GM10266 (cell line): ENCODE measurements around the gene KMT2C.

Experiments used
- DNase-seq: peaks from one replicate; pipeline ENCODE4 v3.0.0; 2012; ENCODE audit errors: extremely low spot score
- TF ChIP-seq, protein P1 (sequence below): IDR thresholded peaks from 2 replicates; pipeline ENCODE4 v1.5.1; 2012; ENCODE audit warnings: mild to moderate bottlenecking, low read depth; ENCODE audit not compliant: control insufficient read depth, insufficient read depth; ENCODE audit errors: missing control alignments

Gene KMT2C

DNA sequence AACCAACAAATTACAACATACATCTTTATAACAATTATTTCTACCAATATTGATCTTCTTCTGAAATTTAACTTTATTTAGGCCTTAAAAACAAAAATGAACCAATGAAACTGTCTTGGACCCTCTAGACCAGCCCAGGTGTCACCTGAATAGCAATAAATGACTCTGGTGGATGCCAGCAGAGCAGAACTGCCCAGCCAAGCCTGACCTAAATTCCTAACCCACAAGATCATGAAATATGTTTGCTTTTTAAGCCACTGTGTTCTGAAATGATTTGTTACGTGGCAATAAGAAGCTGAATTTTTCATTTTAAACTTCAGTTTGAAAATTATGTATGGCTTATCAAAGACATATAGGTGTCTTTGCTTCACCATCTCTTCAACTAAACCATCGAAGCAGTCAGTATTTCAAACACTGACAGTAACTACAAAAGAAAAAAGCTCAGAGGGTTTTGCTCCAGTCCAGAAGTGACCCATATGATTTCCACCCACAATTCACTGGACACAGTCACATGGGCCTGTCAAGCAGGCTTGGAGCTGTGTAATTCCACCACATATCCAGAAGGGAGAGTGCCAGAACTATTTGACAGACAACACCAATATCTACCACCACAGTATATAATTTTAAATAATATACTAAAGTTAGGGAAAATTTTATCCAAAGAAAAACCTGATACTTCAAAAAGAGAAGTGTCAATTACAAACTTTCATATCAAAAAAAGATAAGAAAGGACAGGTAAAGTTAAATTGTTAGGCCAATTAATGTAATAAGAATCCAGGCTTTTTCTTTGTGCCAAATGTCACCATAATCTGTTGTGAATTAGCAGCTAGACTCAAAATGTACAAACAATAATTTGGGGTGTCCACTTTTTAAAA is 94.5 kb downstream of the KMT2C start:
- no peak for DNase-seq
- TF ChIP-seq, protein P1, sequence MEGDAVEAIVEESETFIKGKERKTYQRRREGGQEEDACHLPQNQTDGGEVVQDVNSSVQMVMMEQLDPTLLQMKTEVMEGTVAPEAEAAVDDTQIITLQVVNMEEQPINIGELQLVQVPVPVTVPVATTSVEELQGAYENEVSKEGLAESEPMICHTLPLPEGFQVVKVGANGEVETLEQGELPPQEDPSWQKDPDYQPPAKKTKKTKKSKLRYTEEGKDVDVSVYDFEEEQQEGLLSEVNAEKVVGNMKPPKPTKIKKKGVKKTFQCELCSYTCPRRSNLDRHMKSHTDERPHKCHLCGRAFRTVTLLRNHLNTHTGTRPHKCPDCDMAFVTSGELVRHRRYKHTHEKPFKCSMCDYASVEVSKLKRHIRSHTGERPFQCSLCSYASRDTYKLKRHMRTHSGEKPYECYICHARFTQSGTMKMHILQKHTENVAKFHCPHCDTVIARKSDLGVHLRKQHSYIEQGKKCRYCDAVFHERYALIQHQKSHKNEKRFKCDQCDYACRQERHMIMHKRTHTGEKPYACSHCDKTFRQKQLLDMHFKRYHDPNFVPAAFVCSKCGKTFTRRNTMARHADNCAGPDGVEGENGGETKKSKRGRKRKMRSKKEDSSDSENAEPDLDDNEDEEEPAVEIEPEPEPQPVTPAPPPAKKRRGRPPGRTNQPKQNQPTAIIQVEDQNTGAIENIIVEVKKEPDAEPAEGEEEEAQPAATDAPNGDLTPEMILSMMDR, result peak; percentile 41

DNA sequence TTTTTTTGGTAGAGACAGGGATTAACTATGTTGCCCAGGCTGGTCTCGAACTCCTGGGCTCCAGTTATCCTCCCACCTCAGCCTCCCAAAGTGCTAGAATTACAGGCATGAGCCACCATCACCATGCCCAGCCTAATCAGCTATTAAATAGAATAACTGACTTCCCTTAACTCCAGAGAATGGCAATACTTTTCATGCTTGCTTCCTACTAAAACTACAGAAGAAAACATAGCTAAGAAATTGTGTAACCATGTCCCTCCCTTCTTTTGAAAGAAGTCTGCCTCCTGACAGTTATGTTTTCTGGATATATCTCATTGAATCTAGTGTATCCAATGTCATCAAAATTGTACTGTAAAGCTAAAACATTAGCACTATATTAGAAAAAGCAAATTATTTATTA is 95.6 kb downstream of the KMT2C start:
- TF ChIP-seq, protein P1, result no peak
- no peak for DNase-seq

DNA sequence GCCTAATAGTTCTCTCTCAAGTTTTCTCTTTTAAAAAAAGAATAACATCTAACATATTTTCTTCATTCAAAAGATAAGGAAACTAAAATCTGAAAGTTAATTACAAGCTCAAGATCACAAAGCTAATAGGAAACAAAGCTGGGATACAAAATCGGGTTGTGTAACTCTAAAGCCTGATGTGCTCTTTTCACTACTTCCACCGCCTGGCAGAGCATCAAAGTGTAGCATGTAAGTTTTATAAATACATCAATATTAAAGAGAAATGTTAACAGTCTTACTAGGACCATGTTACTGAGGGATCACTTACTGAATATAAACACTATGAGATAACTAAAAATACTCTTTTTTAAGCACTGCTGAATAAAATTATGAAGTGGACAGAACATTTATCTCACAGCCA is 97.2 kb downstream of the KMT2C start:
- TF ChIP-seq, protein P1, result no peak

DNA sequence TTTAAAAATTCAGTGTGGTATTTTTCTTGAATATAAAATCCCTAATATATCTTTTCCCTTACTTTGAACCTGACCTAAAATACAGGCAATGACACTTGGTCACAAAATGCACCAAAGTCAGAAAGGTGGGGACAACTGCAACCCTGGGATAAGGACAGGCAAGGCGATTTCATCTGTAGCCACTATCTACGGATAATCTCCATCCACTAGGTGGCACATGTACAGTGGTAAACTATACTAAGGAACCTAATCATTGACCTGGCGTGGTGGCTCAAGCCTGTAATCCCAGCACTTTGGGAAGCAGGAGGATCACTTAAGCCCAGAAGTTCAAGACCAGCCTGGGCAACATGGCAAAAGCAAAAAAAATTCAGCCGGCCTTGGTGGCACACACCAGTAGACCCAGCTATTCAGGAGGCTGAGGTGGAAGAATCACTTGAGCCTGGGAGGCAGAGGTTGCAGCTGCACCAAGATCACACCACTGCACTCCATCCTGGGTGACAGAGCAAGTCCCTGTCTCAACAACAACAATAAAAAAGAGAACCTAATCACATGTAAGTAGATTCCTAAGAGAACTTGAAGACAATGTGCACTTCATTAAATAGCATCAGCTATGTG is 98.9 kb downstream of the KMT2C start:
- DNase-seq, result no peak
- TF ChIP-seq, protein P1, result peak; percentile 68

More for the DNA sequence above, 97.2 kb downstream of the KMT2C start:
- DNase-seq, result no peak

DNA sequence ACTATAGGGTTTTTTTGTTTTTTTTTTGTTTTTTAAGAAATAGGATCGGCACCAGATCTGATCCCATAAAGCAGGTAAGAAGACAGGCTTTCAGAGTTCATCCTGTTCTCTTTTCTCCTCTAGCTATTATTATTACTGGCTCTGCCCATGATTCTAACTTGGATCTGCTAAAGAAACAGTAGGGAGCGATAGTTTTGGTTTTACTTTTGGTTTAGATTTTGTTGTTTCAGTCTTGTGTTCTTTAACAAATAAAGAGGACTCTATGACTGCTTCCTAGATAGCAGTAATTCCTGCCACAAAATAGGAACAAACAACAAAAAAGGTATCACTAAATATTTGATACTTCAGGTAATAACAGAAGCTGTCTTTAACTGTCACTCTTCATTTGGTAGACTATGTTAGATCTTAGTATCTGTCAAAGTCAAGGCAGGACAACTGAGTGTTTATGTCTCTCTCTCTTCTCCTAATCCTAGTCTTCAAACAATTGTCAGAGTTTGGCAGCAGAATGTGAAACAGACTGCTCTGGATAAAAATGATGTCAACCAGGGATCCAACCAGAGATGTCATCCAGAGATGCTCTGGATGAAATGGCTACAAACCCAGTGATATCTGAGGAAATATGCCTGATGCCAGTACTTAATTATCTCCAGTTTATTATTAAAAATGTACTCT is 99.8 kb downstream of the KMT2C start:
- TF ChIP-seq, protein P1, result no peak
- no peak for DNase-seq

DNA sequence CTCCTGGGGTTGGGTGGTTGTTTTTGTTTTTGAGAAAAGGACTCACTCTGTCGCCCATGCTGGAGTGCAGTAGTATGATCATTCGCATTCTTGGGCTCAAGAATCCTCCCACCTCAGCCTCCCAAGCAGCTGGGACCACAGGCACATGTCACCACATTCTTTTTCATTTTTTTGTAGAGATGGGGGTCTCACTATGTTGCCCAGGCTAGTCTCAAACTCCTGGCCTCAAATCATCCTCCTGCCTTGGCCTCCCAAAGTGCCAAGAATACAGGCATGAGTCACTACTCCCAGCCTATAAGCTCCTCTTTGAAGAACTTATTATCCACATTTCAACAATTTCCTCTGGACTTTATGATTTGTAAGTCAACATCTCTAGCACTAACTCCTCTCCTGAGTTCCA is 102.7 kb downstream of the KMT2C start:
- no peak for DNase-seq
- TF ChIP-seq, protein P1, result no peak

DNA sequence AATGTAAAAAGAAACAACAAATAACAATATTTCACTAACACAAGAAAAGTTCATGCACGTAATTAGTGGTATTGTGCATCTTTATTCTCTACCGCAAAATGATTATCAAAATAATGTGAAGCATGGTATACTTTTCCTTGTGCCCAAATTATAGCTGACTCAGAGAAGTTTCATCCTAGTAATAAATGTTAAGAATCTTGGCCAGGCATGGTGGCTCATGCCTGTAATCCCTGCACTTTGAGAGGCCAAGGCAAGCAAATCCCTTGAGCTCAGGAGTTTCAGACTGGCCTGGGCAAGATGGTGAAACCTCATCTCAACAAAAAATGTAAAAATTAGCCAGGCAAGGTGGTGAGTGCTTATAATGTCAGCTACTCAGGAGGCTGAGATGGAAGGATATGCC is 105.0 kb downstream of the KMT2C start:
- DNase-seq, result no peak
- TF ChIP-seq, protein P1, result no peak
